Smooth muscle cell (in vitro differentiated cells): Measurements from ENCODE around the gene CD82. TPM values are rescaled to one million over a fixed set of nuclear protein-coding genes. Genes with fewer than 3 reads are reported as not detected.
A peak's percentile ranks its signal among the peaks of the same experiment; 100 is the strongest.

Experiments used
- DNase-seq: peaks from one replicate; lab custom pipeline; 2025; ENCODE audit not compliant: unreplicated experiment; lab: John Stamatoyannopoulos, UW
- H2AFZ ChIP-seq: fragments of 200-600 bp; sonication (generic); 2 replicates; pipeline ENCODE4 v1.6.0; 2016; ENCODE audit warnings: antibody characterized with exemption, low read depth, mild to moderate bottlenecking
- H3F3A ChIP-seq: fragments of 200-600 bp; sonication (generic); 2 replicates; pipeline ENCODE4 v1.6.0; 2017; ENCODE audit warnings: antibody characterized with exemption, low read depth
- H3K27ac ChIP-seq: fragments of 200-600 bp; sonication (generic); 2 replicates; pipeline ENCODE4 v1.5.1; 2016; ENCODE audit warnings: low read depth, mild to moderate bottlenecking
- H3K27me3 ChIP-seq: fragments of 200-600 bp; sonication (generic); 2 replicates; pipeline ENCODE4 v1.6.1; 2016; ENCODE audit warnings: low read depth, mild to moderate bottlenecking
- H3K36me3 ChIP-seq: fragments of 200-600 bp; sonication (generic); 2 replicates; pipeline ENCODE4 v1.5.1; 2016; ENCODE audit warnings: low read depth
- H3K4me1 ChIP-seq: fragments of 200-600 bp; sonication (generic); 2 replicates; pipeline ENCODE4 v1.5.1; 2016; ENCODE audit warnings: low read depth
- H3K4me2 ChIP-seq: fragments of 200-600 bp; sonication (generic); 2 replicates; pipeline ENCODE4 v1.6.0; 2016; ENCODE audit warnings: mild to moderate bottlenecking
- H3K4me3 ChIP-seq: fragments of 200-600 bp; sonication (generic); 2 replicates; pipeline ENCODE4 v1.5.1; 2016; ENCODE audit warnings: mild to moderate bottlenecking
- H3K79me2 ChIP-seq: fragments of 200-600 bp; sonication (generic); 2 replicates; pipeline ENCODE4 v1.6.0; 2016; ENCODE audit warnings: low read depth, mild to moderate bottlenecking
- H3K9ac ChIP-seq: fragments of 200-600 bp; sonication (generic); 2 replicates; pipeline ENCODE4 v1.6.0; 2016; ENCODE audit warnings: low read depth
- H3K9me3 ChIP-seq: fragments of 200-600 bp; sonication (generic); replicated peaks from 2 replicates; pipeline ENCODE4 v1.5.1; 2016; ENCODE audit warnings: low read depth
- H4K20me1 ChIP-seq: fragments of 200-600 bp; sonication (generic); 2 replicates; pipeline ENCODE4 v1.6.0; 2016; ENCODE audit warnings: low read depth
- CTCF ChIP-seq: fragments of 200-600 bp; sonication (generic); IDR thresholded peaks from 2 replicates; pipeline ENCODE4 v1.5.1; 2017; ENCODE audit warnings: borderline replicate concordance, mild to moderate bottlenecking, antibody characterized with exemption; ENCODE audit not compliant: insufficient read depth, poor library complexity, severe bottlenecking
- WGBS: methylation state at CpG from one replicate; pipeline ENCODE4 v1.1.7; 2016; ENCODE audit warnings: low lambda C conversion rate; 5-methylcytosine and 5-hydroxymethylcytosine counted together
- polyA plus RNA-seq: library from polyadenylated mRNA; unstranded; fragments of >200 nt; fragmentation: Nextera tagmentation; extraction: Ambion mirVana; gene quantifications from 2 replicates; pipeline ENCODE4 v1.2.1, GENCODE V29; 2016
- total RNA-seq: library from RNA; depleted of rRNA; stranded (reverse); fragments of >200 nt; gene quantifications from 2 replicates; pipeline ENCODE4 v1.2.3, GENCODE V29; 2014

Gene CD82, protein sequence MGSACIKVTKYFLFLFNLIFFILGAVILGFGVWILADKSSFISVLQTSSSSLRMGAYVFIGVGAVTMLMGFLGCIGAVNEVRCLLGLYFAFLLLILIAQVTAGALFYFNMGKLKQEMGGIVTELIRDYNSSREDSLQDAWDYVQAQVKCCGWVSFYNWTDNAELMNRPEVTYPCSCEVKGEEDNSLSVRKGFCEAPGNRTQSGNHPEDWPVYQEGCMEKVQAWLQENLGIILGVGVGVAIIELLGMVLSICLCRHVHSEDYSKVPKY
- total RNA-seq, result 43.8 and 58.6 TPM in 2 replicates
- 252 and 270 TPM in 2 replicates for polyA plus RNA-seq

GRCh38 chr11:44565211-44565952, at the start of gene CD82:
Gene CD82 (plus strand): TSS chr11:44565663. CDS start chr11:44594663, 29,000 bp downstream.
- H3K9ac ChIP-seq, result peak within 1 kb of the TSS; percentile 84
- H3K36me3 ChIP-seq, result no peaks in the 10 kb centered on the region

GRCh38 chr11:44516688-44517507, 48.6 kb upstream of the CD82 start:
- Histone ChIP-seq H3K4me1 (no peaks in the 10 kb centered on the region), H3K27me3 (peaks cover 30% of the 10 kb centered on the region), H3K4me3 (no peak overlapping the region), H3K36me3 (no peaks in the 10 kb centered on the region), H2AFZ (no peak overlapping the region), H3K27ac (no peak overlapping the region), H3F3A (no peaks in the 10 kb centered on the region), H3K4me2 (no peak overlapping the region), H4K20me1 (no peaks in the 10 kb centered on the region), H3K9ac (no peak overlapping the region), H3K9me3 (no peaks in the 10 kb centered on the region), H3K79me2 (no peaks in the 10 kb centered on the region)
- TF ChIP-seq CTCF, result no peak
- 86% methylated on average over 5 of the region's 5 CpGs for WGBS
- DNase-seq, result no peak

More at GRCh38 chr11:44565211-44565952, at the start of gene CD82:
- no peaks in the 10 kb centered on the region for H3K27me3 ChIP-seq
- peak; percentile 99 for DNase-seq
- H3K79me2 ChIP-seq, result peaks cover 11% of the 10 kb centered on the region
- no peak for TF ChIP-seq CTCF
- peaks cover 30% of the 10 kb centered on the region for H3K4me1 ChIP-seq
- H2AFZ ChIP-seq, result peak within 1 kb of the TSS; percentile 93
- H3K27ac ChIP-seq, result peak within 1 kb of the TSS; percentile 97
- H3K4me3 ChIP-seq, result peak within 1 kb of the TSS; percentile 60
- H4K20me1 ChIP-seq, result no peaks in the 10 kb centered on the region
- no peaks in the 10 kb centered on the region for H3K9me3 ChIP-seq
- peak within 1 kb of the TSS; percentile 96 for H3K4me2 ChIP-seq
- WGBS, result 2% methylated on average over 36 of the region's 64 CpGs
- peaks cover 16% of the 10 kb centered on the region for H3F3A ChIP-seq

- H3K4me2 ChIP-seq, result no peak overlapping the region
- no peak overlapping the region for H2AFZ ChIP-seq
- no peak overlapping the region for H3K27ac ChIP-seq
- H3K9ac ChIP-seq, result no peak overlapping the region
- no peak for DNase-seq
- H4K20me1 ChIP-seq, result no peaks in the 10 kb centered on the region
- no peaks in the 10 kb centered on the region for H3K9me3 ChIP-seq
- 90% methylated on average over 2 of the region's 2 CpGs for WGBS
- TF ChIP-seq CTCF, result no peak
- H3K27me3 ChIP-seq, result peaks cover 25% of the 10 kb centered on the region
- H3K4me1 ChIP-seq, result no peaks in the 10 kb centered on the region
- H3K79me2 ChIP-seq, result no peaks in the 10 kb centered on the region
- no peak overlapping the region for H3K4me3 ChIP-seq
- H3K36me3 ChIP-seq, result no peaks in the 10 kb centered on the region
- H3F3A ChIP-seq, result no peaks in the 10 kb centered on the region
Measured at GRCh38 chr11:44517541-44517940, 47.9 kb upstream of the CD82 start.
